Mucosa of descending colon (tissue), 3 donors: Measurements from ENCODE around the gene INS. TPM values are rescaled to one million over a fixed set of nuclear protein-coding genes. Genes with fewer than 3 reads are reported as not detected.

Experiments used
- ATAC-seq: fragments of 200-7000 bp; cut with Tn5 transposase; one replicate; pipeline ENCODE4 v1.9.1; 2020; ENCODE audit warnings: mild to moderate bottlenecking, moderate library complexity
- DNase-seq, 3 donors: peaks; one replicate each; pipeline ENCODE4 v3.0.0-alpha.2; 2020
- H3K36me3 ChIP-seq: fragments of 200-600 bp; one replicate; pipeline ENCODE4 v1.8.0; 2021; ENCODE audit warnings: low read depth, mild to moderate bottlenecking
- H3K4me1 ChIP-seq: fragments of 200-600 bp; one replicate; pipeline ENCODE4 v1.8.0; 2021; ENCODE audit warnings: low read depth, mild to moderate bottlenecking
- H3K4me3 ChIP-seq: fragments of 200-600 bp; one replicate; pipeline ENCODE4 v1.8.0; 2021; ENCODE audit warnings: mild to moderate bottlenecking
- H3K9me3 ChIP-seq: fragments of 200-600 bp; one replicate; pipeline ENCODE4 v1.8.0; 2021; ENCODE audit warnings: mild to moderate bottlenecking
- CTCF ChIP-seq: fragments of 200-600 bp; IDR thresholded peaks from one replicate; pipeline ENCODE4 v1.8.0; 2022; ENCODE audit warnings: antibody characterized with exemption, mild to moderate bottlenecking
- intact Hi-C, 2 donors: fragments of 100-400 bp; cut with DNase I in 1 of 2; cut with micrococcal nuclease in 1 of 2; formaldehyde crosslinking; loops; one replicate each; pipeline versions ENCODE4 v1.11.0 to v1.11.1; 2022; cut with DNase I, micrococcal nuclease
- total RNA-seq, 3 donors: library from RNA; stranded (reverse); fragmentation: NEBNext Ultra II Directional in 2 of 3; extraction: Animal tissue kit (Norgen Biotek cat#: 25700) in 2 of 3; gene quantifications; one replicate each; pipeline versions ENCODE4 v1.2.1 to v1.2.4, GENCODE V29; 2021 to 2023
- donor health status: DM: no; HTN: no; CAD: no; lungs with moderate emphysema.
- donor health status: DM: no; HTN: no; CAD: no.
- donor health status: DM: no; HTN: yes; CAD: no.

INS gene
- total RNA-seq, 3 donors from 2014 or later = not detected

- Histone ChIP-seq H3K9me3 (no peaks in the 10 kb centered on the region), H3K4me1 (no peaks in the 10 kb centered on the region), H3K36me3 (no peaks in the 10 kb centered on the region), H3K4me3 (no peak overlapping the region)
- intact Hi-C loops = no loop called here
- peak in 2 of 3 donors; percentile 4 to 17 for DNase-seq
- ATAC-seq = no peak
- no peak for TF ChIP-seq CTCF
These were observed 38.6 kb downstream of the INS start for GRCh38 chr11:2122222-2122906.

DNA sequence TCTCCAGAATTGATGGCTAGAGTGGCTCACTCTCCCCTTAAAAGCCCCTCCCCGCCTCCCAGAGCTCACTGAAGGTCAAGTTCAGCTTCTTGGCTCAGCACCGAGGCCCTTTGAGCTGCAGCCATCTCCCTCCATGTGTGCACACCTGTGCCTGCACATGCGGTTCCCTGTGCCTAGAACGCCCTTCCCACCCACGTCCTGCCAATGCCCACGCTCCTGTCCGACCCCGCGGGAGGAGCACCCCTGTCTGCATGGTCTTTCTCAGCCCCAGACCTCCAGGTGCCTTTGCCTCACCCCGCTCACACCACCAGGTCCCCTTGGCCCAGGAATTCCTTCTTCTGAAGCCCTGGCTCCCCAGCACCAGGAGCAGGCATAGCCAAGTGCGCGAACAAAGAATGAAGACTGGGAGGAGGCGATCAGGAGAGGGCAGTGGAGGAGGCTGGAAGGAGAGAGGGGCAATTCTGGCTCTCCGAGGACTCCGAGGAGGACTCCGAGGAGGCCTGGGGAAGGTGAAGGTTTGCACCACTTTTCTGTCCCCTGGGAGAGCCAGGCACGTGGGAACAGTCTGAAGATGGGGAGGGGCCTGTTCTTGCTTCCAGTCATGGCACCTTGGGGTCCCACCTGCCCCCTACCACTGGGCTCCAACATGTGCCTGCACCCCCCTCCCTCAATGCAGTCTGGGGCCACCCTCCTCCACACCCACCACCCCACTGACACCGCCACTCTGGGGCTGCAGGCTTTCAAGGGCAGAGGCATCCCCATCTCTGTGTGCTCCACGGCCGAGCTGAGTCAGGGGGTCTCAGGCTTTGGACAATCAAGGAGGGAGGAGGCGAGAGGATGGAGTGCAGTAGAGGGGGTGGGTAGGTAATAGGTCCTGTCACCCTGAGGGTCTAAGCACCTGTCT lies 39.5 kb downstream of the INS start:
- TF ChIP-seq CTCF = no peak
- no peaks in the 10 kb centered on the region for H3K36me3 ChIP-seq
- no peak for ATAC-seq

DNA sequence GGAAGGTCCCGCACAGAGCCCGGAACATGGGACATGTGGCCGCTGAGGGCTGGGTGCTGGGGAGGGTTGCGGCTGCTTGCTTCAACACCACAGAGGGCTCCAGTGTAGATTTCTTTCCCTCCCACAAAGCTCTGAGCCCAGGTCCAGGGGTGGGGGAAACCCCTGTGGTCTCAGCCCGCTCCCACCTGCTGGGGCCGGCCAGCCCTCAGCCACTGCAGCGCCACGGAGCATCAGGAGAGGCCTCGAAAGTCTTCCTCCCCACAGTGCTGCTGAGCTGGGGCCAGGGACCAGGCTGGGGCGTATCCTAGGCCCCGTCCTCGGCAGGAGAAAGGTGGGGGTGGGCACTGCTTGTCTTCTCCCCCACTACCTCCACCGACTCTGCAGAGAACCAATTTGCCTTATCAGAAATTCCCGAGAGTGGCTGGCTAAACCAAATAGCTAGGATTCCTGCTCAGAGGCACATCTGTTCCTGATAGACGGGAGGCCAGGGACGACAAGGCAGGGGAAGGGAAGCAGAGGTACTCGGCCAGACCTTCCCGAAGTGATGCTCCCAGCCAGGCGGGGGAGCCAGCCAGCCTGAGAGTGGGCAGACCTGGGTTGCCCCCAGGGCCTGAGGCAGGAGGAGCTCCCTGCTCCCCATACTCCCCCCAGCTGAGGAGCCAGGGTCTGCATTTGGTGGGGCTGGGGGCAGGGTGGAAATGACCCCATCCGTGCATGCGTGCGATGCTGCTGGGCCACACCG lies 40.5 kb downstream of the INS start:
- H3K4me1 ChIP-seq = no peaks in the 10 kb centered on the region
- intact Hi-C loops = no loop called here
- no peak for ATAC-seq
- DNase-seq = peak in 2 of 3 donors; percentile 14 to 23
- H3K9me3 ChIP-seq = peaks cover 2% of the 10 kb centered on the region
- H3K36me3 ChIP-seq = no peaks in the 10 kb centered on the region
- TF ChIP-seq CTCF = no peak
- no peak overlapping the region for H3K4me3 ChIP-seq

More for the DNA sequence above, 39.5 kb downstream of the INS start:
- no peaks in the 10 kb centered on the region for H3K4me1 ChIP-seq
- peak in 2 of 3 donors; percentile 14 to 34 for DNase-seq
- intact Hi-C loops = no loop called here
- no peak overlapping the region for H3K4me3 ChIP-seq
- peaks cover 2% of the 10 kb centered on the region for H3K9me3 ChIP-seq

- intact Hi-C loops = no loop called here
- Histone ChIP-seq H3K4me3 (no peak overlapping the region), H3K9me3 (peaks cover 2% of the 10 kb centered on the region), H3K4me1 (no peaks in the 10 kb centered on the region), H3K36me3 (no peaks in the 10 kb centered on the region)
- ATAC-seq = no peak
- no peak for DNase-seq
- TF ChIP-seq CTCF = no peak
These were observed 42.3 kb downstream of the INS start for GRCh38 chr11:2118677-2119076.

DNA sequence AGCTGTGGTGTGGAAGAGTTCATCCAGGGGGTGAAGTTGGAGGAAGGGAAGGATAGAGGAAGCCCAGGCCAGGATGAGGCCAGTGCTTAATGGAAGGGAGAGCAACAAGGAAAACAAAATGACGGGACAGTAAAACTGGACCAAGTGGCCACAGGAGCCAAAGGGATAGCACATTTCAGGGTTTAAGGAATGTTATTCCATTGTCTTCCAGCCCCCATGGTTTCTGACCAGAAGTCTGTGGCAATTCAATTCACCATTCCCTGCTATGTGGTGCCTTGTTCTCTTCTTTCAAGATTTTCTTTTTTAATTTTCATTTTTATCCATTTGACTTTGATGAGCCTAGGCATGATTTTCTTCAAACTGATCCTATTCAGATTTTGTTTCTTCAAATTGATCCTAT lies 44.3 kb downstream of the INS start:
- DNase-seq (no peak), ATAC-seq (no peak)
- no peak overlapping the region for H3K4me3 ChIP-seq
- intact Hi-C loops = no loop called here
- H3K36me3 ChIP-seq = no peaks in the 10 kb centered on the region
- peaks cover 2% of the 10 kb centered on the region for H3K9me3 ChIP-seq
- TF ChIP-seq CTCF = no peak
- H3K4me1 ChIP-seq = no peaks in the 10 kb centered on the region
